ENCODE results near the gene ALOX15B.
"Not testable (repeated sequence)": the region's sequence is repeated elsewhere in the genome, so short reads cannot be mapped to it uniquely, and the experiment has no call there.

ALOX15B gene

GRCh38 chr17:8062807-8063483 is 24.1 kb downstream of the ALOX15B start:
- DNase-seq (ENCODE audit: low read depth) = no peak

DNA sequence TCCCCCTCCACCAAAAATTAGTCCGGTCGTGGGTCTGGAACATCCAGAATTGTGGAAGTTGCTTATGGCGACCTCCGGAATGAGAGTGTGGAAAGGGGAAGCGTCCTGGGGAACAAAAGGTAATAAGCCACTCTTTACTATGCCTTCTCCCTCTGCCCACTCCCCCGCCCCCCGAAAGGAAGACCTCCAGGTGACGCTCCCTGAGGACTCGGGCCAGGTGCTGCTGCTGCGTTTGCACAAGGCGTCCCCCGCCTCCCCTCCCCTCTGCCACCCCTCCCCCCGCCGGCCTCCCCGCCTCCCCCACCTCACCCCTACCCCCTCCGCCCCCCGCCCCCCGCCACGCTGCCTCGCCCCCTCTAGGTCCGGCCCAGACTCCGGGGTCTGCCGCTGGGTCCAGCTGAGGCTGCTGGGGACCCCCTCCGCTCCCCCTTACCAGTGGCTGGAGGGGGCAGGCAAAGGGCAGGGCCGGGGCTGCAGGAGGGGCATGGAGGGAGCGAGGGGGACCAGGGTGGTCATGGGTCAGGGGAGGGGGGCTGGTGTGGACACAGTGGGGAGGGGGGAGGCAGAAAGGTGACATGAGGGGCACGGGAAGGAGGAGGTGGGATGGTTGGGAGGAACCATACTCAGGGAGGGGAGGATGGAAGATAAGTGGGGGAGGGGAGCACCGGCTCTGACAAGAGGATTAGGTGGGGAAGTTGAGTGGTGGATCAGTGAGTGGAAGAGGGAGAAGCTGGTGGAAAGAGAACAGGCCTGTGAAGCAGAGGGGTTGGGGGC is 25.1 kb downstream of the ALOX15B start:
- DNase-seq (ENCODE audit: low read depth) = no peak

DNA sequence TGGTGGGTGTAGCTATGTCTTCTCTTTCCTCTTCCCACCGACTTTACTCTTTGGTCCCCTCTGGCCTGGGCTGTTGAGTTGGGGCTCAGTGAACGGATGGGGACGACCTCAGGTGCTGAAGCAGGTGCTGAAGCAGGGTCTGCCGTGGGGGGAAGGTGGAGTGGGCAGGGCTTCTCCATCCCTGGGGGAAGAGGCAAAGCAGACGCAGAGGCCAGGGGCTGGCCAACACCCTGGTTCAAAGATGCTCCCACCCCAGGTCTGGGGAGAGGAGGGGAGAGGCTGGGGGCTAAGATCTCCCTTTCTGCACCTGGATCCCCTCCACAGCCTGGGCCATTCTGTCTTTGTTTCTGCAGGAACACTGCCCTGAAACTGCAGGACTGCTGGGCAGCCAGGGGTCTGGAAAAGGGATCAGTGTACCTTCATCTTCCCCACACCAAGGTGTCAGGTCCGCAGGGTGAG is 25.7 kb downstream of the ALOX15B start:
- no peak for DNase-seq (ENCODE audit: low read depth)

- DNase-seq (ENCODE audit: low read depth) = no peak
Observed at GRCh38 chr17:8066841-8067775, 28.2 kb downstream of the ALOX15B start.

GRCh38 chr17:8067806-8068205 is 28.9 kb downstream of the ALOX15B start:
- DNase-seq (ENCODE audit: low read depth) = no peak

GRCh38 chr17:8068736-8069586 is 30.1 kb downstream of the ALOX15B start:
- DNase-seq (ENCODE audit: low read depth) = no peak

DNA sequence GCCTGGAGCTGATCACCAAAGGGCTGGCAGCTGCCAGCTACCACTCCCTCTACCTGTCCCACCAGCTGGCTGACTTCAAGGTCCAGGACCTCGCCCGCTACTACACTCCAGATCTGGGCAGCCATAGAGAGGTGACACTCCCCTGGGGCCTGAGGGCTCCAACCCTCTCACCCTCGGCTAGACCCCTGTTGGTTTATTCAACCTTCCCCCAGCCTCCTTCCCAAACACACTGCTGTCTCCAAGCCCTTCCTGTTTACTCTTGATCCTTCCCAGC is 30.7 kb downstream of the ALOX15B start:
- no peak for DNase-seq (ENCODE audit: low read depth)

- DNase-seq (ENCODE audit: low read depth) = no peak
Observed at GRCh38 chr17:8071496-8071895, 32.6 kb downstream of the ALOX15B start.

DNA sequence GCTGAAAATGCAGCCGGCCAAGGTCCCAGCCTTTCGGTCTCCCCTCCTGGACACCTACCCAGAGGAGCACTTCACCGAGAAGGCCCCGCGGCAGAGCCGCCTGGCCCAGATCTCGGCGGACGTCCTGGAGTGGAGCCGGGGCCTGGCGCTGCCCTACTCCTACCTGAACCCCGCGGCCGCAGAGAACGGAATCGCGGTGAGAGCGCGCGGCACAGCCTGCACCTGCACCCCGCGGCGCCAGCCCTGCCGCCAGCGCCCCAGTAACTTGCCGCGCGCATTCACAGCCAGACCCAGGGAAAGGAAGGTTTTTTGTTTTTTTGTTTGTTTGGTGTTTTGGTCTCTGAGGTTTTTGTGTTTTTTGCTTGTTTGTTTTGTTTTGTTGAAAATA is 33.5 kb downstream of the ALOX15B start:
- no peak for DNase-seq (ENCODE audit: low read depth)

GRCh38 chr17:8072729-8073461 is 34.0 kb downstream of the ALOX15B start:
- DNase-seq (ENCODE audit: low read depth) = no peak

DNA sequence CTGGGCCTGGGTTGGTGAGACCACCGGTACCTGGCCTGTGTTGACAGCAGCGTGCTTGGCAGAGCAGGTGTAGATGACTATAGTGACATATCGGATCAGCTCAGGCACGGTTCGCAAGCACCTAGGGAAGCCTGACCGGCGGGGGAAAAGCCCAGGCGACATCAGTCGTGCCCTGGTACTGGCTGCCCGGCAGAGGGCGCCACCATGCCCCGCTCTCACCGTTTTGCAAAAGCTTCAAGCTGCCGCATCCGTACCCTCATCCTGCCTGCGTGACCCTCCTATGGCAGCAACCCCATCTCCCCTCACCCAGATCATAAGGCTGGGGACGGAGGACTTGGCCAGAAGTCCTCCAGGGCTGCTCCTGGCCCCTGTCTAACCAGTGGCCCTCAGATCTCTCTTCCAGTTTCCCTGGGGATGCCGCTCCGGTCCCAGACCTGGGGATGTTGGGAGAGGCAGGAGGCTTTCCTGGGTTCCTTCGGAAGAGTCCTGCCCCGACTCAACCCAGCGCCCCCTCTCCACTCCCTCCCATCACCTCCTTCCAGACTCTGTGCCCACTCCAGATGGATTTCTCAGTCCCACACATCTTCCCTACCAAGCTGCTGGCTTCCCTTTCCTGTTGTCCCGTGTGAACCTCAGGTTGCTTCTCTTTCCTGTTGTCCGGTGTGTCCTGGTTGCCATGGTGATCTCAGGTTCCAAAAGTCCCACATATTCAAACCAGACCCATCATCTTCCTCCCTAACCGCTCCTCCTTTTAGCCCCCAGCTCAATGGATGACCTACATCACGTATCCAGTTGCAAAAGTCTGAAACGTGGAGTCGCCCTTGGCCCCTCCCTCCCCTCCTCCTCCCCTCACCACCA is 35.0 kb downstream of the ALOX15B start:
- peak; percentile 71 for DNase-seq (ENCODE audit: low read depth)

DNA sequence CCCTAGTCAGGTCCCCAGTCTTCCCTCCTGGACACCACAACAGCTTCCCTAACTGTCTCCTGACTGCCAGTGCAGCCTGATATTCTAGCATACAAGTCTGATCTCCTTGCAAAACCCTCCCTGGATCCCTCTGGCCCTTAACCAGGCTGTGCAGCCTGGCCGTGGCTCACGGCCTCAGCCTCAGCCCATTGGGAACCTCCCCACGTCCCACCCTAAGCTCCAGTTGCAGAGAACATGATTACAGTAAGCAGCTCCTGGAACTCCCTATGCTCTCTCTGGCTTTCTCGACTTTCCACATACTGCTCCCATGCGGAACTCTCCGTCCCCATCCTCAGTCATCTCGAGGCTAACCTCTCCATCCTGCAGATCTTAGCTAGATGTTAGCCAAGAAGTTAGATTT is 35.7 kb downstream of the ALOX15B start:
- no peak for DNase-seq (ENCODE audit: low read depth)

DNA sequence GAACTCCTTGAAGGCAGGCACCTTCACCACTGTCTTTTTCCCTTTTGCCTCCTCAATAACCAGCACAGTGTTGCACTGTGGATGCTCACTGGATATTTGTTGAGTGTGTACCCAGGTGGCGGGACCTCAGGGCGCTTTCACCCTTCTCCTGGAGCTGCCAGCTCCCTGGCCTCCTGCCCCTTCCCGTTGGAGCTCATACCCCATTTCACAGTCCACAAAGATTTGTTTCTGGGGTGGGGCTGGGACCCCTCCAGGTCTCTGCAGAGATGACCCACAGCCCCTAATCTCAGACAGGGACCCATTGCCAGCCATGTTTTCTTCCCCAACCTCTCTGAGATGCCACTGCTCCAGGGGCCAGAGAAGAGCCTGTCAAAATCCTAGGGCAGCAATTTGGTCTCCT is 36.2 kb downstream of the ALOX15B start:
- no peak for DNase-seq (ENCODE audit: low read depth)

- DNase-seq (ENCODE audit: low read depth) = no peak
Observed at GRCh38 chr17:8075574-8076342, 36.9 kb downstream of the ALOX15B start.

GRCh38 chr17:8076502-8077266 is 37.8 kb downstream of the ALOX15B start:
- DNase-seq (ENCODE audit: low read depth) = no peak

- DNase-seq (ENCODE audit: low read depth) = not testable (repeated sequence)
Observed at GRCh38 chr17:8077939-8078338, 39.1 kb downstream of the ALOX15B start.

- DNase-seq (ENCODE audit: low read depth) = peak; percentile 68
Observed at GRCh38 chr17:8079291-8080207, 40.7 kb downstream of the ALOX15B start.
